Effector memory CD8-positive, alpha-beta T cell (primary cell): ENCODE data around the gene HAPLN3.

Experiments
- ATAC-seq: fragments of 150-1000 bp; cut with Tn5 transposase; replicated peaks from 2 replicates; pipeline ENCODE4 v1.10.0; 2021; ENCODE audit warnings: mild to moderate bottlenecking, moderate library complexity
- DNase-seq, 3 experiments: peaks; one replicate each; pipeline ENCODE4 v3.0.0; 2021
- H3K27ac Mint-ChIP-seq, 2 donors: one replicate each; pipeline ENCODE4 v1.8.0; 2022; ENCODE audit warnings: mild to moderate bottlenecking in 2 of 2, mixed read lengths in 2 of 2, moderate library complexity in 2 of 2
- H3K27me3 Mint-ChIP-seq, 2 donors: one replicate each; pipeline ENCODE4 v1.8.0; 2022; ENCODE audit warnings: mixed read lengths in 2 of 2
- H3K36me3 Mint-ChIP-seq: one replicate; pipeline ENCODE4 v1.8.0; 2022; ENCODE audit warnings: mild to moderate bottlenecking, moderate library complexity, mixed read lengths; ENCODE audit not compliant: insufficient read depth
- H3K4me1 Mint-ChIP-seq, 2 donors: one replicate each; pipeline ENCODE4 v1.8.0; 2022; ENCODE audit warnings: low read depth in 2 of 2, mixed read lengths in 2 of 2
- H3K4me3 Mint-ChIP-seq, 2 donors: one replicate each; pipeline ENCODE4 v1.8.0; 2022; ENCODE audit warnings: mild to moderate bottlenecking in 2 of 2, mixed read lengths in 2 of 2, moderate library complexity in 2 of 2
- H3K9me3 Mint-ChIP-seq, 2 donors: one replicate each; pipeline ENCODE4 v1.8.0; 2022; ENCODE audit warnings: mixed read lengths in 2 of 2

Gene HAPLN3

DNA sequence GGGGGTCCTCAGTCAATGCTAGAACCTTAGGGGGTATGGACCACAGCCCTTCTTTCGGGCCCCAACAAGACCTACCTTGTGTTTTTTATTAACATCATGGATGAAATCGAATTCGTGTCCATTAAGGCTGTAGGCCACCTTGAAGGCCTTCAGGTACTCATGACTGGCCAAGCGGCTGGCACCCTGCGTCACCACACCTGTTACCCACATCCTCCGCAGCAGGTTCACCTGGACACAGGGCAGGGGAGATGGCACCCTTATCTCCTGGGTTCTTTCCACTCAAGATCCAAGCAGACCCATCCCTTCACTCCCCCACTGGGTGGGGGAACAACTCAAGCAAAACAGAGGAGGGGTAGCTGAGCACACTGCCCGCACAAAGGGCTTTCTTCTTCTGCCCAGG, 11.2 kb upstream of the HAPLN3 start:
- Mint-ChIP-seq H3K27ac (peak overlapping the region in 1 of 2 donors; percentile 79), H3K27me3 (no peaks in the 10 kb centered on the region), H3K36me3 (peaks cover 7% of the 10 kb centered on the region), H3K4me1 (peaks cover 16 to 20% of the 10 kb centered on the region in 2 donors), H3K4me3 (no peak overlapping the region), H3K9me3 (no peaks in the 10 kb centered on the region)
- ATAC-seq (no peak), DNase-seq (no peak)

- Mint-ChIP-seq H3K36me3 (peaks cover 7% of the 10 kb centered on the region), H3K4me1 (peaks cover 16 to 20% of the 10 kb centered on the region in 2 donors), H3K27me3 (no peaks in the 10 kb centered on the region), H3K4me3 (no peak overlapping the region), H3K9me3 (no peaks in the 10 kb centered on the region), H3K27ac (peak overlapping the region in 1 of 2 donors; percentile 79)
- ATAC-seq (no peak), DNase-seq (no peak)
These were observed 10.8 kb upstream of the HAPLN3 start for GRCh38 chr15:88906130-88906529.

- Mint-ChIP-seq H3K27ac (no peak overlapping the region), H3K4me1 (peaks cover 16 to 20% of the 10 kb centered on the region in 2 donors), H3K9me3 (no peaks in the 10 kb centered on the region), H3K36me3 (peaks cover 7% of the 10 kb centered on the region), H3K27me3 (no peaks in the 10 kb centered on the region), H3K4me3 (no peak overlapping the region)
- DNase-seq (no peak), ATAC-seq (no peak)
These were observed 10.2 kb upstream of the HAPLN3 start for GRCh38 chr15:88905576-88905975.

GRCh38 chr15:88904624-88905327, 9.4 kb upstream of the HAPLN3 start:
- peak overlapping the region; percentile 51 to 71 for H3K4me3 Mint-ChIP-seq
- ATAC-seq, result peak; percentile 100
- no peaks in the 10 kb centered on the region for H3K27me3 Mint-ChIP-seq
- peaks cover 7% of the 10 kb centered on the region for H3K36me3 Mint-ChIP-seq
- H3K9me3 Mint-ChIP-seq, result no peaks in the 10 kb centered on the region
- H3K4me1 Mint-ChIP-seq, result peaks cover 16 to 20% of the 10 kb centered on the region in 2 donors
- H3K27ac Mint-ChIP-seq, result peak overlapping the region; percentile 76 to 91
- DNase-seq, result peak; percentile 89 to 91 (median 91)

GRCh38 chr15:88904257-88904623, 8.9 kb upstream of the HAPLN3 start:
- Mint-ChIP-seq H3K9me3 (no peaks in the 10 kb centered on the region), H3K36me3 (peaks cover 7% of the 10 kb centered on the region), H3K4me3 (peak overlapping the region; percentile 51 to 71), H3K27ac (peak overlapping the region; percentile 76 to 91), H3K4me1 (peaks cover 16 to 20% of the 10 kb centered on the region in 2 donors), H3K27me3 (no peaks in the 10 kb centered on the region)
- DNase-seq (no peak), ATAC-seq (no peak)

DNA sequence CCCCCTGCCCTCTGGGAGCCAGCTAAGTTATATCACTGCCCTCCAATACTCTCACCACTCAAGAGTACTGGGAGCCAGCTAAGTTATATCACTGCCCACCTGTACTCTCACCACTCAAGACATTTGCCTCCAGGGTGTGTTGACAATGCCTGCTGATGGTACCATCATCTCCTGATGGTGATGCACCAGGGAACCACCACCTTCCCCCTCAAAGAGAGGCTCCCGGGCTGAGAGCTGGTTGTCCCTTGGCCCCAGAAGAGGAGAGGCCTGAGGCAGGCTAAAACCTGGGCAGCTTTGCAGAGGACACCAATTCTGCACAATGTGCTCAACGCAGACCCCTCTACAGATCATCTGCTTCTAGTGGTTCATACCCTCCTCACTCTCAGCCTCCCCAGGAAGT, 7.5 kb upstream of the HAPLN3 start:
- H3K4me3 Mint-ChIP-seq, result no peak overlapping the region
- no peaks in the 10 kb centered on the region for H3K27me3 Mint-ChIP-seq
- no peaks in the 10 kb centered on the region for H3K9me3 Mint-ChIP-seq
- H3K27ac Mint-ChIP-seq, result no peak overlapping the region
- H3K4me1 Mint-ChIP-seq, result peaks cover 15 to 16% of the 10 kb centered on the region in 2 donors
- H3K36me3 Mint-ChIP-seq, result peaks cover 7% of the 10 kb centered on the region
- ATAC-seq (no peak), DNase-seq (no peak)

DNA sequence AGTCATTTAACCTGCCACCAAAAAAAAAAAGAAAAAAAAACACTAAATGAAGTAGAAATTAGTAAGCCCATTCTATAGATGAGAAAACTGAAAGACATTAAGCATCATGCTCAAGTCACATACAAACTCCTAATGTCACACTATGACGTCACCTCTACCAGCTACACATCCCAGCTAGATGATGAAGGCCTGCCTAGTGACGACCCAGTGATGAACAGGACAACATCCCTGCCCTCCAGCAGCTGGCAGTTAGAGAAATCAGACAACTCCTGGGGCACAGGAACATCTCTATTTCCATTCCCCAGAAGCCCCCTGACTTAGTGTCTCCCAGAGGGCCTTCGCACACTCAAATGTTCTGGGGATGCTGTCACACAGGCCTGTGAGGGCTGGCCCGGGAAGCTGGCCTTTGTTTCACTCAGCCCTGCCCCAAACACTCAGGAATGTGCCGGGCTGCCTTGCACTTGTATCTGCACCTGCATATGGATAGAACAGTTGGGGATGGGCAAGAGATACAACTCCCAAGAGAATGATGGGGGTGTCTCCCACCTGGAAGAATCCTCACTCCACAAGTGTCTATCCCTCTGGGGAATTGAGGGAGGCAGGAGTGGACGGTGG, 7.0 kb upstream of the HAPLN3 start:
- DNase-seq (no peak), ATAC-seq (no peak)
- Mint-ChIP-seq H3K9me3 (no peaks in the 10 kb centered on the region), H3K4me1 (peaks cover 15 to 21% of the 10 kb centered on the region in 2 donors), H3K27me3 (no peaks in the 10 kb centered on the region), H3K27ac (peak overlapping the region in 1 of 2 donors; percentile 84), H3K36me3 (peaks cover 7% of the 10 kb centered on the region), H3K4me3 (no peak overlapping the region)

- H3K36me3 Mint-ChIP-seq, result peaks cover 8% of the 10 kb centered on the region
- peak overlapping the region; percentile 77 to 84 for H3K27ac Mint-ChIP-seq
- H3K4me3 Mint-ChIP-seq, result no peak overlapping the region
- H3K9me3 Mint-ChIP-seq, result no peaks in the 10 kb centered on the region
- DNase-seq (no peak), ATAC-seq (no peak)
- no peaks in the 10 kb centered on the region for H3K27me3 Mint-ChIP-seq
- peaks cover 19 to 23% of the 10 kb centered on the region in 2 donors for H3K4me1 Mint-ChIP-seq
These were observed 6.3 kb upstream of the HAPLN3 start for GRCh38 chr15:88901508-88902220.

DNA sequence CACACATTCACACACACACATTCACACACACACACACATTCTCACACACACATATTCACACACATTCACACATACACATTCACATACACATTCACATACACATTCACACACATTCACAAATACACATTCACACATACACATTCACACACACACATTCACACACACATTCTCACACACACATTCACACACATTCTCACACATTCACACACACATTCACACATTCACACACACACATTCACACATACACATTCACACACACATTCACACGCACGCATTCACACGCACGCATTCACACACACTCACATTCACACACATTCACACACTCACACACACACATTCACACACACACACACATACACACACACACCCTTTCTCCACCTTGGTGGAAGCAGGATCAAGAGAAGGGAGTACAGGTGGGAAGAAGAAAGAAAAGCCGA, 5.7 kb upstream of the HAPLN3 start:
- H3K27me3 Mint-ChIP-seq, result no peaks in the 10 kb centered on the region
- H3K9me3 Mint-ChIP-seq, result no peaks in the 10 kb centered on the region
- peaks cover 22 to 26% of the 10 kb centered on the region in 2 donors for H3K4me1 Mint-ChIP-seq
- H3K27ac Mint-ChIP-seq, result no peak overlapping the region
- H3K36me3 Mint-ChIP-seq, result peaks cover 7% of the 10 kb centered on the region
- ATAC-seq (no peak), DNase-seq (no peak)
- no peak overlapping the region for H3K4me3 Mint-ChIP-seq

- DNase-seq (no peak), ATAC-seq (no peak)
- no peaks in the 10 kb centered on the region for H3K9me3 Mint-ChIP-seq
- H3K36me3 Mint-ChIP-seq, result peaks cover 13% of the 10 kb centered on the region
- no peak overlapping the region for H3K4me3 Mint-ChIP-seq
- no peaks in the 10 kb centered on the region for H3K27me3 Mint-ChIP-seq
- no peak overlapping the region for H3K27ac Mint-ChIP-seq
- H3K4me1 Mint-ChIP-seq, result peaks cover 25 to 30% of the 10 kb centered on the region in 2 donors
These were observed 5.1 kb upstream of the HAPLN3 start for GRCh38 chr15:88900309-88900981.

DNA sequence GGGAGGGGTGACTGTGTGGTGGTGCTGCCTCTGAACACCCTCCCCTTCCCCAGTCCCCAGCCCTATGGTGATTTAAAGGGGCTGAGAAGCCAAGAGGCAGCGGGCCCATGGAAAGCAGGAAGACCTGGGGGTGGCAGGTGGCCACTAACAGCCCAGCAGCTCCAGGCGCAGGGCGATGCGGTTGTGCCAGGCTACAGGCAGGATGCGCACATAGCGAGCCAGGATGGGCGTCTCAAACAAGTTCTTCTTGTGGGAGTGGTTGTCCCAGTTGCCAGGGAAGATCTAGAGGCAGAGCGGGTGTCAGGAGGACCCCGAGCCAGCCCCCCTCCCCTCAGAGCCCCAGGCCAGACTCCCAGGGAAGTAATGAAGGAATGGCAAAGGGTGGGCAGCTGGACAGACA, 3.9 kb upstream of the HAPLN3 start:
- ATAC-seq, result no peak
- no peaks in the 10 kb centered on the region for H3K27me3 Mint-ChIP-seq
- no peak overlapping the region for H3K27ac Mint-ChIP-seq
- no peaks in the 10 kb centered on the region for H3K9me3 Mint-ChIP-seq
- DNase-seq, result no peak
- peaks cover 9% of the 10 kb centered on the region for H3K36me3 Mint-ChIP-seq
- peaks cover 19 to 24% of the 10 kb centered on the region in 2 donors for H3K4me1 Mint-ChIP-seq
- H3K4me3 Mint-ChIP-seq, result no peak overlapping the region

DNA sequence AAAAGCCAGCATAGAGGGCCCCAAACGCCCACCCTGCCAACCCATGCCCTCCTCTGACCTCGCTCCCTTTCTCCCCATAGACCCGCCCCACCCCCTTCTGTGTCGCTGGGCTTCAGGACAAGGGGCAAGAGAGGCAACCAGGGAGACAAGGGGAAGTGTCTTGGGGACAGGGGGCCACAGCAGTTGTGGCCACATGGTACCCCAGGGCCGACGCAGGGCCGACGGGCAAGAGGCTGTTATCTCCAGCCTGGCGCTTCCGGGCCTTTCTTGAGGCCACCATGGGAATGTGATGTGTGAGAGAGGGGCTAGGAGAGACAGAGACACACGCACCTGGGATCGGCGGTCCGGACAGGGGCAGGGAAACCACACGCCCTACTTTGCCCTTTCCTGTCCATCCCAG, 3.4 kb upstream of the HAPLN3 start:
- Mint-ChIP-seq H3K27ac (no peak overlapping the region), H3K4me1 (peaks cover 13 to 21% of the 10 kb centered on the region in 2 donors), H3K36me3 (peaks cover 9% of the 10 kb centered on the region), H3K4me3 (no peak overlapping the region), H3K9me3 (no peaks in the 10 kb centered on the region), H3K27me3 (peaks cover 0 to under 1% of the 10 kb centered on the region in 2 donors)
- ATAC-seq (no peak), DNase-seq (no peak)

GRCh38 chr15:88897456-88898194, 2.3 kb upstream of the HAPLN3 start:
- Mint-ChIP-seq H3K4me1 (peaks cover 13 to 20% of the 10 kb centered on the region in 2 donors), H3K36me3 (peaks cover 9% of the 10 kb centered on the region), H3K27ac (no peak overlapping the region), H3K9me3 (no peaks in the 10 kb centered on the region), H3K27me3 (peaks cover 0 to 8% of the 10 kb centered on the region in 2 donors), H3K4me3 (no peak overlapping the region)
- DNase-seq (peak; percentile 25 to 52 (median 38)), ATAC-seq (peak; percentile 65)
